Thoracic aorta (tissue), 2 donors: ENCODE results near the gene IRF2BPL. TPM values are rescaled to one million over a fixed set of nuclear protein-coding genes. Genes with fewer than 3 reads are reported as not detected.

Experiments used
- ATAC-seq: fragments of 150-250 bp; one replicate; pipeline ENCODE4 v1.8.0; 2017; ENCODE audit warnings: low read depth; ENCODE audit not compliant: insufficient number of reproducible peaks, low FRiP score
- DNase-seq: peaks from one replicate; pipeline ENCODE4 v3.0.0-alpha.2; 2020; ENCODE audit warnings: low spot score
- H3K27ac ChIP-seq, 2 donors: fragments of 200-600 bp; sonication (generic); 1 replicate in 1 of 2; 2 replicates in 1 of 2; pipeline ENCODE4 v1.5.1; 2016; ENCODE audit warnings: mild to moderate bottlenecking in 2 of 2, moderate library complexity in 2 of 2
- H3K27me3 ChIP-seq: fragments of 200-600 bp; sonication (generic); replicated peaks from 2 replicates; pipeline ENCODE4 v1.6.0; 2016; ENCODE audit warnings: mild to moderate bottlenecking; ENCODE audit not compliant: insufficient read depth
- H3K36me3 ChIP-seq: fragments of 200-600 bp; sonication (generic); one replicate; pipeline ENCODE4 v1.5.1; 2016
- H3K4me1 ChIP-seq, 2 donors: fragments of 200-600 bp; sonication (generic); 1 replicate in 1 of 2; 2 replicates in 1 of 2; pipeline versions ENCODE4 v1.5.1 to v1.6.0; 2016; ENCODE audit warnings: low read depth in 2 of 2, mild to moderate bottlenecking in 1 of 2; ENCODE audit not compliant: control insufficient read depth in 1 of 2
- H3K4me3 ChIP-seq: fragments of 200-600 bp; sonication (generic); 2 replicates; pipeline ENCODE4 v1.5.1; 2016; ENCODE audit warnings: mild to moderate bottlenecking
- H3K9me3 ChIP-seq: fragments of 200-600 bp; sonication (generic); 2 replicates; pipeline ENCODE4 v1.5.1; 2016
- total RNA-seq, 2 donors: library from RNA; depleted of rRNA; stranded (reverse); fragments of >200 nt; gene quantifications; one replicate each; pipeline versions ENCODE4 v1.1.0 to v1.2.3, GENCODE V29; 2016
- TF ChIP-seq, protein P1 (sequence below): fragments of 200-600 bp; sonication (generic); IDR thresholded peaks from one replicate; pipeline ENCODE4 v1.5.1; 2019; ENCODE audit warnings: antibody characterized with exemption

Gene IRF2BPL
- total RNA-seq = 10 to 100 TPM; 49.6 to 69.7 TPM

DNA sequence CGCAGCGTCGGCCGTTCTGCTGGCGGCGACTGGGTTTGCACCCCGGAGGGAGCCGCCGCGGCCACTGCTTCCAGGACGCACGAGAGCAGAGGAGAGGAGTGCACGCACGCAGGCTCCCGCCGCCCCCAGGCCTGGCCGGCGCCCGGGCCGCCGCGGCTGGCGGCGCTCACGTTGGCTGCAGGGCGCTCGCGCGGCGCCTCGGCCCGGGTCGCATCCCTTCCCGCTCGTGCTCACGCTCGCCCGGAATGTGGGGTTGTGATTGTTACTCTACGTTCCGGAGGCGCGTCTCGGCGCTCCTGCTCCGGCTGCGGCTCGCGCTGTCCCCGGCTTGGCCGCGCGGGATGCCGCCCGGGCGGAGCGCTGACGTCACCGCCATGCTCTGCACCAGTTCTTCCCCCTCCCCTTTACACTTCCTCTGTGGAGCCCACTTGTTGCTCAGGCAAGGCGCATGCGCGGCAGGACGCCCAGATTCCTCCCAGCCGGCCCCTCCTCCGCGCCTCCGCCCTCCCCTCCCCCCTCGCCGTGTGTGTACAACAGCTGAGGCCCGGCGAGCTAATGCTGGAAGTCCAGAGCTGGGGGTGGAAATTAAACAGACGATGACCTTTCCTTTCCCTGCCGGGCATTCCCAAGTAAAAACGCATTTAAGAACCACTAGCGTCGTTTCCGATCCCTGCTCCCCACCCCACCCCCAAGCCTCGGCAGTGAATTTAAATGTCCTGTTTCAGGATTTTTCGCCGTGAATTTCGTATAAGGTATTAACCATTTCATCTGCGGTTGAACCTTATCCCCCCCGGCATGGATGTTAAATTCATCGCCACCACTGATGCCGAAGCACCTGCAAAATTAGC, at the start of gene IRF2BPL:
Gene IRF2BPL, minus strand, starts transcription at position 325 of the 848 bp plus-strand sequence. CDS start 916 bp downstream, outside the sequence.
- DNase-seq (peak; percentile 96), ATAC-seq (peak; percentile 59)
- Histone ChIP-seq H3K36me3 (no peaks in the 10 kb centered on the region), H3K27ac (peak within 1 kb of the TSS; percentile 98 to 100), H3K9me3 (no peaks in the 10 kb centered on the region), H3K4me1 (peaks cover 50 to 68% of the 10 kb centered on the region in 2 donors), H3K27me3 (no peaks in the 10 kb centered on the region), H3K4me3 (peak within 1 kb of the TSS; percentile 78)
- TF ChIP-seq, protein P1, sequence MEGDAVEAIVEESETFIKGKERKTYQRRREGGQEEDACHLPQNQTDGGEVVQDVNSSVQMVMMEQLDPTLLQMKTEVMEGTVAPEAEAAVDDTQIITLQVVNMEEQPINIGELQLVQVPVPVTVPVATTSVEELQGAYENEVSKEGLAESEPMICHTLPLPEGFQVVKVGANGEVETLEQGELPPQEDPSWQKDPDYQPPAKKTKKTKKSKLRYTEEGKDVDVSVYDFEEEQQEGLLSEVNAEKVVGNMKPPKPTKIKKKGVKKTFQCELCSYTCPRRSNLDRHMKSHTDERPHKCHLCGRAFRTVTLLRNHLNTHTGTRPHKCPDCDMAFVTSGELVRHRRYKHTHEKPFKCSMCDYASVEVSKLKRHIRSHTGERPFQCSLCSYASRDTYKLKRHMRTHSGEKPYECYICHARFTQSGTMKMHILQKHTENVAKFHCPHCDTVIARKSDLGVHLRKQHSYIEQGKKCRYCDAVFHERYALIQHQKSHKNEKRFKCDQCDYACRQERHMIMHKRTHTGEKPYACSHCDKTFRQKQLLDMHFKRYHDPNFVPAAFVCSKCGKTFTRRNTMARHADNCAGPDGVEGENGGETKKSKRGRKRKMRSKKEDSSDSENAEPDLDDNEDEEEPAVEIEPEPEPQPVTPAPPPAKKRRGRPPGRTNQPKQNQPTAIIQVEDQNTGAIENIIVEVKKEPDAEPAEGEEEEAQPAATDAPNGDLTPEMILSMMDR = no peak

DNA sequence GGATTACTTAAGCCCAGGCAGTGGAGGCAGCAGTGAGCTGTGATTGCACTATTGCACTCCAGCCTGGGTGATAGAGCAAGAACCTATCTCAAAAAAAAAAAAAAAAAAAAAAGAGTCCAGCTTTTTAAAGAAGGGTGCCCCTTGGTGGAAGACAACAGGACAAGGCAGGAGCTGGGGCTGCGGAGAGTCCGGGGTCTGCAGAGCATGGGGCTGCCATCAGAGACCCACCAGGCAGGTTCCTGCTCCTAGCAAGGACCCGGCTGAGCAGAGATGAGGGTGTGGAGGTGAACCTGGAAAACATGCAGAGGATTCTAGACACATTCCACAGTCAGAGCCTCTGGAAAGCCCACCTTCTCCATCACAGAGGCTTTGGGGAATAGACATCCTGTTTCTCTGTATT, 48.5 kb upstream of the IRF2BPL start:
- no peak for ATAC-seq
- no peak overlapping the region for H3K4me3 ChIP-seq
- H3K27me3 ChIP-seq = no peaks in the 10 kb centered on the region
- peaks cover 6 to 14% of the 10 kb centered on the region in 2 donors for H3K4me1 ChIP-seq
- no peak for DNase-seq
- peak overlapping the region in 1 of 2 donors; percentile 52 for H3K27ac ChIP-seq
- TF ChIP-seq, protein P1 = no peak
- H3K9me3 ChIP-seq = peaks cover 6% of the 10 kb centered on the region
- H3K36me3 ChIP-seq = no peaks in the 10 kb centered on the region

DNA sequence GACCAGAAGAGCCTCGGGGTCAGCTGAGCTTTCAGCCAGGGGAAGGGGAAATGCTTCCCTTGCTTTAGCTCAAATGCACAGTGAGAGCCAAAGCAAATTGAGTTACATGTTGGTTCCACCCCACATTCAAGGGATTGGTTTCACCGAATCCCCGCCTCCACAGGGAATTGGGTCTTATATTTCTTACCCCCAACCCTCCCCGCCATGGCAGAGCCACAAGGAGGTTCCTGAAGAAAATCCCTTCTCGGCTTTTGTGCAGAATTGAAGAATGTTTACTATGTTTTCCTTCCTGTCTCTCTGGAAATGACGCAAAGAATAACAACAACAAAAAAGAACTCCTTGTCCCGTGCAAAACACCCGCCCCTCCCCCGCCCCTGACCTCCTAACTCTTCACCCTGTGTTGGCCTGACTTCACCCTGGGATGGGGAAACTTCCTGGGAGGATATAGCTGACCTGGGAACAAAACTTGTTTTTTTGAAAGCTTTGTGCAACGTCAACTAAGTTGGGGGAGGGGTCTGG, 47.7 kb upstream of the IRF2BPL start:
- H3K4me3 ChIP-seq = peak overlapping the region; percentile 53
- H3K9me3 ChIP-seq = peaks cover 6% of the 10 kb centered on the region
- H3K36me3 ChIP-seq = no peaks in the 10 kb centered on the region
- TF ChIP-seq, protein P1 = no peak
- H3K27ac ChIP-seq = peak overlapping the region; percentile 63 to 66
- peak; percentile 71 for ATAC-seq
- H3K4me1 ChIP-seq = peaks cover 6 to 14% of the 10 kb centered on the region in 2 donors
- no peaks in the 10 kb centered on the region for H3K27me3 ChIP-seq
- no peak for DNase-seq

DNA sequence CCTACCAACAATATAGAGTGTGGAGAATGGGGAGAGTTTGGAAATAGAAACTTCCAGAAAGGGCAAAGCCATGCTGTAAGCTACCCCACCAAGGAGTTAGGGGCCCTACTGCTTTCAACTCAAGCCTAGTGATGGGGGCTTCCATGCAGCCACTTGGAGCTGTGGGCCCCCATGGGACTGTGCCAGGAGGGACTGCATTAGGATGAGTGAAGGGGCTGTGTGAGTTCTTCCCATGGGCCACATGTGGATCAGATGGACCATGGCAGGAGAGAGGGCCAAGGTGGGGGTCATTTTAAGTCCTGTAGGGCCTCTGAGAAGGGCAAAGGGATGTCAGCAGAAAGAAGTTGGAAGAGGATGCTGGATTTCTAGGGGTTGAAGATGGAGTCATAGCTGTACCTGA, 46.5 kb upstream of the IRF2BPL start:
- Histone ChIP-seq H3K4me1 (peaks cover 6 to 14% of the 10 kb centered on the region in 2 donors), H3K27me3 (no peaks in the 10 kb centered on the region), H3K36me3 (no peaks in the 10 kb centered on the region), H3K27ac (peak overlapping the region in 1 of 2 donors; percentile 66), H3K4me3 (no peak overlapping the region), H3K9me3 (peaks cover 3% of the 10 kb centered on the region)
- DNase-seq (no peak), ATAC-seq (no peak)
- TF ChIP-seq, protein P1 = no peak

DNA sequence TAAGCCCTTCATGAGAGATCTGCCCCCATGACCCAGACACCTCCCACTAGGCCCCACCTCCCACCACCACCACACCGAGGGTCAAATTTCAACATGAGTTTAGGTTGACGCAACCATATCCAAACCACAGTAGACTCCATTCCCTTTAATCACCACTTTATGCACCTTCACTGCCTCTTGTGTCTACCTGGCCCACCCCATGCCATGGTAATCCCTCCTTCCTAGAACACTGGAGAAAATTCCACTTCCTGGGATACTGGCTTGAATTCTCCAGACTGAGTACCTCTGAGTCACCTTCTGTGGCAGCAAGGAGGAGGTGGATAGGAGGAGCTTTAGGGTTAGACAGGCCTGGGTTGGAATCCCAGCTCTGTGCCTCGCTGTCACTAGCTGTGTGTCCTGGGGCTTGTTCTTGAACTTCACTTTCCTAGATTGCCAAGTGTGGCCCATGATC, 43.5 kb upstream of the IRF2BPL start:
- Histone ChIP-seq H3K27me3 (no peaks in the 10 kb centered on the region), H3K27ac (no peak overlapping the region), H3K4me3 (no peak overlapping the region), H3K36me3 (no peaks in the 10 kb centered on the region), H3K9me3 (no peaks in the 10 kb centered on the region), H3K4me1 (peaks cover 4 to 14% of the 10 kb centered on the region in 2 donors)
- DNase-seq (no peak), ATAC-seq (no peak)
- TF ChIP-seq, protein P1 = no peak
